ENCODE data around the gene FAM111A.

FAM111A gene

GRCh38 chr11:59187587-59187986 is 44.9 kb downstream of the FAM111A start:
- TF ChIP-seq, protein P1, sequence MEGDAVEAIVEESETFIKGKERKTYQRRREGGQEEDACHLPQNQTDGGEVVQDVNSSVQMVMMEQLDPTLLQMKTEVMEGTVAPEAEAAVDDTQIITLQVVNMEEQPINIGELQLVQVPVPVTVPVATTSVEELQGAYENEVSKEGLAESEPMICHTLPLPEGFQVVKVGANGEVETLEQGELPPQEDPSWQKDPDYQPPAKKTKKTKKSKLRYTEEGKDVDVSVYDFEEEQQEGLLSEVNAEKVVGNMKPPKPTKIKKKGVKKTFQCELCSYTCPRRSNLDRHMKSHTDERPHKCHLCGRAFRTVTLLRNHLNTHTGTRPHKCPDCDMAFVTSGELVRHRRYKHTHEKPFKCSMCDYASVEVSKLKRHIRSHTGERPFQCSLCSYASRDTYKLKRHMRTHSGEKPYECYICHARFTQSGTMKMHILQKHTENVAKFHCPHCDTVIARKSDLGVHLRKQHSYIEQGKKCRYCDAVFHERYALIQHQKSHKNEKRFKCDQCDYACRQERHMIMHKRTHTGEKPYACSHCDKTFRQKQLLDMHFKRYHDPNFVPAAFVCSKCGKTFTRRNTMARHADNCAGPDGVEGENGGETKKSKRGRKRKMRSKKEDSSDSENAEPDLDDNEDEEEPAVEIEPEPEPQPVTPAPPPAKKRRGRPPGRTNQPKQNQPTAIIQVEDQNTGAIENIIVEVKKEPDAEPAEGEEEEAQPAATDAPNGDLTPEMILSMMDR (IDR thresholded peaks at IDR 0.05) = no peak

DNA sequence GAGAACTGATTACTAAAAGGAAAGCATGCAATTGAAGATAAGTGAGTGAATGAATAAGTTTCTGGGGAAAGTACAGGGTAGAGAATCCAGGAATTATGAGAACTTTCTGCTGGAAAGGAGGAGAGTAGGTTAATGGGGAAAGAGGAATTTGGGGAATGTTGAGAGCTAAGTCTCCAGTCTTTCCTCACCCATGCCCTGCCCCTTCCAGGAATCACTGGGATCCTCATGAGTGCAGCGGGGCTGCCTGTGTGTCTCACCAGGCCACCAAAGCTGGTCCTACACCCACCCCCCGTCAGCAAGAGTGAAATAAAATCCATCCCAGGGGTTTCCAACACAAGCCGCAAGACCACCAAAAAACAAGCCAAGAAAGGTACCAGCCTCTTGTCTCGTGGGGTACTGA is 46.3 kb downstream of the FAM111A start:
- TF ChIP-seq, protein P1 (IDR thresholded peaks at IDR 0.05) = no peak

- TF ChIP-seq, protein P1 (IDR thresholded peaks at IDR 0.05) = no peak
These were observed 47.3 kb downstream of the FAM111A start for GRCh38 chr11:59189986-59190385.

DNA sequence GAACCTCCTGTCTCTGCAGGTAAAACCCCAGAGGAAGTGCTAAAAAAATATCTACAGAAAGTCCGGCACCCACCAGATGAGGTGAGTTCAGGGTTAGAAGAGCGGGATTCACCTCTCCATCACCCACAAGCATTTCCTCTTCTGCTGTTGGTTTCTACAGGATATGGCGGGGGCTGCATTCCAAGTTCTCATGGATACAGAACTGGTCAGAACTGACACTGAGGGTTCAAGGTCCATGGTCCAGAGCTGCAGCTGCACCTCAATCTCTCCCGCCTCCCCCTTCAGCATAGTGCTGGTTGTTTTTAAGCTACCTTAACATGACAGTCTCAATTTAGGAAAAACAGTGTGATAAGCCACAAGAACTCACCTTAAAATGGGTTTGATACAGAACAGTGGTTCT is 48.4 kb downstream of the FAM111A start:
- TF ChIP-seq, protein P1 (IDR thresholded peaks at IDR 0.05) = no peak

DNA sequence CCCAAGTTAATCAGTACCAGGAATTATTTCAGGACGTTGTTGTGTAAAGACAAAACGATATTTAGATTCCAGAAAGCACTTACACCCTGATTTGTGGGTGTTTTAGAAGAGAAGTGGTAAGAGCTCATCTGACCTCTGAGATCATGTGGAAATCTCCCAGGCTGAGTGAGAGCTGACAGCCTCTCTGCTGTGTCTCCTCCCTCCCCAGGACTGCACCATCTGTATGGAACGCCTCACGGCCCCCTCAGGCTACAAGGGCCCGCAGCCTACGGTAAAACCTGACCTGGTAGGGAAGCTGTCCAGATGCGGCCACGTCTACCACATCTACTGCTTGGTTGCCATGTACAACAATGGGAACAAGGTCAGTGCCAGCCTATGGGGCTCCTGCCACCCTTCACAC is 49.2 kb downstream of the FAM111A start:
- TF ChIP-seq, protein P1 (IDR thresholded peaks at IDR 0.05) = no peak

GRCh38 chr11:59192446-59193020 is 49.9 kb downstream of the FAM111A start:
- TF ChIP-seq, protein P1 (IDR thresholded peaks at IDR 0.05) = no peak

DNA sequence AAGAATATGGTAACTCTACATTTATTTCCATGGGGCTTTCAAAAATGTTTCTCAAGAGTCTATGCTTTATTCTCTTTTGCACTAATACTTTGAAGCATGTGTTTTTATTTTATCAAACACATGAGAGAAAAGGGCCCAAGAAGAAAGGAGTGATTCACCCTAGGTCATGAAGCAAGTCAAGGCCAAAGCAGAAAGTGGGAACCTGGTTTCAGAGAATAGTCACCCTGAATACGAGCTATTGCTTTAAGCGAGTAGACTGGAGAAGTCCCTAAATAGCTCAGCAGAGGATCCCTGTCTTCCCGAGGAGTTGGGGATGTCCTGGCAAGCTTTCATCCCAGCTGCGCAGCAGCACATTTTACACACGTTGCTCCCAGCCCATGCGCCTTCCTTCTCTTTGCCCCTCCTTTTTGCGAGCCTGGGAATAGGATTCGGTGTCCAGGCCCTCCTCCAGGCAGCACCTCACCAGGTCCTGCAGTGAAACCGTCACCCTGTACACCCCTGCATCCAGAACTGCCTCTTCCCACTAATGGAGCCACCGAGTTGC is 51.0 kb downstream of the FAM111A start:
- TF ChIP-seq, protein P1 (IDR thresholded peaks at IDR 0.05) = no peak

DNA sequence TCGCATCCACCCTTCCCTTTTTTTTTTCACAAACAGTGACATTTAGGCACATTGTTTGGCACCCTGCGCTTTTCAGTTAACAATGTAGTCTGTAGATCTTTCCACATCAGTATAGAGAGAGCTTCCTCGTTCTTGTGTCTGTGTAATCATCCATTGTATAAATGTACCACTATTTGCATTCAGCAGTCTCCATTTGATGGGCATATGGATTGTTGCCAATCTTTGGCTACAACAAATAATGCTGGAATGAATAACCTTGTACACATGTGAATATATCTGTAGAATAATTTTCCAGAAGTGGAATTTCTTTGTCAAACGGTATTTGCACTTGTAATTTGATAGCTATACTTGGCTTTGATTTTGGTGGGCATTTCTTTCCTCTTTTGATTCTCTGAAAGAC is 52.9 kb downstream of the FAM111A start:
- TF ChIP-seq, protein P1 (IDR thresholded peaks at IDR 0.05) = no peak

All from LNCAP (cell line).